Retinal pigment epithelial cell (primary cell): ENCODE data around the gene FRMPD2.

Source experiments
- DNase-seq: peaks from one replicate; pipeline ENCODE4 v3.0.0-alpha.2; 2010; ENCODE audit warnings: low read depth
- H3K4me3 ChIP-seq: 2 replicates; pipeline ENCODE4 v1.5.1; 2011; ENCODE audit warnings: mild to moderate bottlenecking, low read length, control low read depth, moderate library complexity
- CTCF ChIP-seq: conservative IDR thresholded peaks from 2 replicates; pipeline ENCODE4 v1.5.1; 2011; ENCODE audit warnings: low read depth, low read length, control low read depth, inconsistent platforms

The FRMPD2 gene

DNA sequence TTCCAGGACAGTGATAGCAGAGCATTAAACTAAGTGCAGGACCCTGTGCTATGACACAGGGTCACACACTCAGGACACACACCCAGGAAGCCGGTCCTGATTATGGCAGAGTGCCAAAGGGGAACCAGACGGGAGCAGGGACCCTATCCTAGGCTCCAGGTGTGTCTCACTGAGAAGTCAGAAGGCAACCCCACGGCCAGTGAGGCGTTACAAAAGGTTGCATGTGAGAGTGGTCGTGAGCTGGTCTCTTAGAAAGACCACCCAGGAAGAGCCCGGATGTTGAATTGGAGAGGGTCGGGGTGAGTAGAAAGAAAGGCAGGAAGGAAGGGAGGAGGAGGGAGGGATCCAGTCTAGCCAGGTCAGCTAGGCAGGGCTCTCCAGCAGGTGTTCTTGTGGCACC, 31.0 kb downstream of the FRMPD2 start:
- DNase-seq, result no peak
- no peak overlapping the region for H3K4me3 ChIP-seq
- no peak for TF ChIP-seq CTCF

- H3K4me3 ChIP-seq, result no peak overlapping the region
- TF ChIP-seq CTCF, result no peak
- DNase-seq, result no peak
These were observed 32.2 kb downstream of the FRMPD2 start for GRCh38 chr10:48242171-48242904.

GRCh38 chr10:48241332-48241731, 33.2 kb downstream of the FRMPD2 start:
- no peak overlapping the region for H3K4me3 ChIP-seq
- no peak for DNase-seq
- TF ChIP-seq CTCF, result no peak

- no peak for TF ChIP-seq CTCF
- no peak for DNase-seq
- H3K4me3 ChIP-seq, result no peak overlapping the region
These were observed 34.3 kb downstream of the FRMPD2 start for GRCh38 chr10:48240196-48240595.

GRCh38 chr10:48239618-48240017, 34.9 kb downstream of the FRMPD2 start:
- TF ChIP-seq CTCF, result no peak
- DNase-seq, result no peak
- H3K4me3 ChIP-seq, result no peak overlapping the region

DNA sequence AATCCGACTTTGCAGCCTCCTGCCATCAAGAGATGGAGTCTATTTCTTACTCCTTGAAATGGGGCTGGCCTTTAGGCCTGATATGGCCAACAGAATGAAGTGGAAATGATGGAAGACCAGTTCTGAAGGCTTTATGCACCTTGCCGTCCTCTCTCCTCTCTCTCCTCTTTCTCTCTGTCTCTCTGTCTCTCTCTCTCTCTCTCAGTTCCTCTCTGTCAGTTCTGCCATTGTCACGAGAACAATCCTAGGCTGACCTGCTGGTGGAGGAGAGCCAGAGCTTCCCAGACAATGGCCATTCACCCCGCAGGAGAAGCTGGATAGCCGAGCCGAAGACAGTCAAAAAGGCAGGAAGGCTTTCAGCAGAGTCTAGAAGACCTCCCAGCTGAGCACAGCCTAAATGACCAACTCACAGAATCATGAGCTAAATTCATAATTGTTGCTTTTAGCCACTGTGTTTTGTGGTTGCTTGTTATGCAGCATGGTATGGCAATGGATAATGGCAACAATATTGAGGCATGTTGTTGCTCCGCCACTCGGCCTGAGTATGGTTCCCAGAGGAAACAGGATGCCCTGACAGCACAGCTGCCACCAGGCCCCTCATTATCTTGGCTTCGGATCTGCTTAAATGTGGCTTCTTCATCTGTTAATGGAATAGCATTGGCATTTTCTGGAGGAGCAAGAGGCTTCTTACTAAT, 35.5 kb downstream of the FRMPD2 start:
- no peak for DNase-seq

More for the DNA sequence above, 35.5 kb downstream of the FRMPD2 start:
- no peak for TF ChIP-seq CTCF
- H3K4me3 ChIP-seq, result no peak overlapping the region
